ENCODE measurements around the gene PCDH7.

Gene PCDH7

DNA sequence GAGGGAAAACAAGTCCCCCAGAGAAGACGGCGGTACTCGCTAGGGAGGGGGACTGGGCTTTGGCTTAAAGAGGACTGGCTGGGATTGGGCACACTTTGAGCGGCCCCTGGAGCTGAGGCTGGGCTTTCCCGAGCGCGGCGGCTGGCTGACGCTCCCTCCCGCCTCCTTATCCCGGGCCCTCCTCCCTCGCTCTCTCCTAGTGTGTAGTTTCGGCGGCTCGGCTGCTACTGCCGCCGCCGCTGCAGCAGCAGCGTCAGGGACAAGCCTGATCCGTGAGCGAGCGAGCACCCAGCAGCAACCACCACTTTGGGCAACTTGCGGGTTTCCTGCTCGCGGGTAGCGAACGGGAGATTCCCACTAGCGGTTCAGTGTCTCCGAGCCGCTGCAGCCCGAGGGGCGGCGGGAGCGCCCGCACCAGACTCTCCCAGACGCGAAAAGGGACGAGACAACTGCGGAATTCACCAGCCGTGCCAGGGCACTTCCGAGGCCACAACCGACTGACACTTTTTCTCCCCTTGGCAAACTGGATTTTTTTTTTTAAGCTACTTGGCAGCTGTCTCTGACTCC, 632 bp upstream of the PCDH7 start:
- H3K27ac ChIP-seq (replicated peaks) = no peak overlapping the region
- H3K27me3 ChIP-seq (ENCODE audit: insufficient read depth, poor library complexity, severe bottlenecking) = peaks cover 57% of the 10 kb centered on the region
- DNase-seq (ENCODE audit: low read depth in 1 of 2, low spot score in 1 of 2) = no peak
- TF ChIP-seq POLR2AphosphoS5 (IDR thresholded peaks at IDR 0.05; ENCODE audit: low read depth) = no peak
- H3K4me3 ChIP-seq (replicated peaks; ENCODE audit: insufficient read depth, low read length) = peak overlapping the region; percentile 13

DNA sequence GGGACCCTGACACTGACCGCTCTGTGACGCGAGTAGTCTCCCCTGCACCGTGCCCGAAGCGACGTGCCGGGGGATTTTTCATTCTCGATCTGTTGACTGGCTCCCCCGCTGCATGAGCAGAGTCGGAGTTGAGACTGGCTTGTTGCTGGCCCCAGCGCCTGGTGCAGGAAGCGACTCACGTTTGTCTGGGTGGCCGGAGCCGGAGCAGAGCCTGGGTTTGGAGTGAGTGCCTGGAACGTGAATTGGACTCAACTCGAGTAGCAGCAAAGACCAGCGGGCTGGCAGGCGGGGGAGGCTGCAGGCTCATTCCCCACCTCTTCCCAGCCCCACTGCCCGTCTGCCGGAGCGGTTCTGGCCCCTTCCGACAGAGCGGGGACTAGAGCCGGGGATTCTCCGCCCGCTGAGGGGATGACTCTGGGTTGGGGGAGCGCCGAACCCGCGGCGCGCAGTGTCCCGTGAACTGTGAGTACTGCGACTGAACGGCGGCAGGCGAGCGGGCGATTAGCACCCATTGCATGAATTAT, 554 bp downstream of the PCDH7 start:
- H3K27ac ChIP-seq (replicated peaks) = no peak overlapping the region
- DNase-seq (ENCODE audit: low read depth in 1 of 2, low spot score in 1 of 2) = no peak
- no peak overlapping the region for H3K4me3 ChIP-seq (replicated peaks; ENCODE audit: insufficient read depth, low read length)
- peaks cover 57% of the 10 kb centered on the region for H3K27me3 ChIP-seq (ENCODE audit: insufficient read depth, poor library complexity, severe bottlenecking)
- TF ChIP-seq POLR2AphosphoS5 (IDR thresholded peaks at IDR 0.05; ENCODE audit: low read depth) = no peak
- TF ChIP-seq, protein P1, sequence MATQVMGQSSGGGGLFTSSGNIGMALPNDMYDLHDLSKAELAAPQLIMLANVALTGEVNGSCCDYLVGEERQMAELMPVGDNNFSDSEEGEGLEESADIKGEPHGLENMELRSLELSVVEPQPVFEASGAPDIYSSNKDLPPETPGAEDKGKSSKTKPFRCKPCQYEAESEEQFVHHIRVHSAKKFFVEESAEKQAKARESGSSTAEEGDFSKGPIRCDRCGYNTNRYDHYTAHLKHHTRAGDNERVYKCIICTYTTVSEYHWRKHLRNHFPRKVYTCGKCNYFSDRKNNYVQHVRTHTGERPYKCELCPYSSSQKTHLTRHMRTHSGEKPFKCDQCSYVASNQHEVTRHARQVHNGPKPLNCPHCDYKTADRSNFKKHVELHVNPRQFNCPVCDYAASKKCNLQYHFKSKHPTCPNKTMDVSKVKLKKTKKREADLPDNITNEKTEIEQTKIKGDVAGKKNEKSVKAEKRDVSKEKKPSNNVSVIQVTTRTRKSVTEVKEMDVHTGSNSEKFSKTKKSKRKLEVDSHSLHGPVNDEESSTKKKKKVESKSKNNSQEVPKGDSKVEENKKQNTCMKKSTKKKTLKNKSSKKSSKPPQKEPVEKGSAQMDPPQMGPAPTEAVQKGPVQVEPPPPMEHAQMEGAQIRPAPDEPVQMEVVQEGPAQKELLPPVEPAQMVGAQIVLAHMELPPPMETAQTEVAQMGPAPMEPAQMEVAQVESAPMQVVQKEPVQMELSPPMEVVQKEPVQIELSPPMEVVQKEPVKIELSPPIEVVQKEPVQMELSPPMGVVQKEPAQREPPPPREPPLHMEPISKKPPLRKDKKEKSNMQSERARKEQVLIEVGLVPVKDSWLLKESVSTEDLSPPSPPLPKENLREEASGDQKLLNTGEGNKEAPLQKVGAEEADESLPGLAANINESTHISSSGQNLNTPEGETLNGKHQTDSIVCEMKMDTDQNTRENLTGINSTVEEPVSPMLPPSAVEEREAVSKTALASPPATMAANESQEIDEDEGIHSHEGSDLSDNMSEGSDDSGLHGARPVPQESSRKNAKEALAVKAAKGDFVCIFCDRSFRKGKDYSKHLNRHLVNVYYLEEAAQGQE (IDR thresholded peaks at IDR 0.05; ENCODE audit: insufficient replicate concordance, low read depth) = no peak
- TF ChIP-seq SPI1 (IDR thresholded peaks at IDR 0.05; ENCODE audit: borderline replicate concordance, low read depth) = no peak
- TF ChIP-seq, protein P2, sequence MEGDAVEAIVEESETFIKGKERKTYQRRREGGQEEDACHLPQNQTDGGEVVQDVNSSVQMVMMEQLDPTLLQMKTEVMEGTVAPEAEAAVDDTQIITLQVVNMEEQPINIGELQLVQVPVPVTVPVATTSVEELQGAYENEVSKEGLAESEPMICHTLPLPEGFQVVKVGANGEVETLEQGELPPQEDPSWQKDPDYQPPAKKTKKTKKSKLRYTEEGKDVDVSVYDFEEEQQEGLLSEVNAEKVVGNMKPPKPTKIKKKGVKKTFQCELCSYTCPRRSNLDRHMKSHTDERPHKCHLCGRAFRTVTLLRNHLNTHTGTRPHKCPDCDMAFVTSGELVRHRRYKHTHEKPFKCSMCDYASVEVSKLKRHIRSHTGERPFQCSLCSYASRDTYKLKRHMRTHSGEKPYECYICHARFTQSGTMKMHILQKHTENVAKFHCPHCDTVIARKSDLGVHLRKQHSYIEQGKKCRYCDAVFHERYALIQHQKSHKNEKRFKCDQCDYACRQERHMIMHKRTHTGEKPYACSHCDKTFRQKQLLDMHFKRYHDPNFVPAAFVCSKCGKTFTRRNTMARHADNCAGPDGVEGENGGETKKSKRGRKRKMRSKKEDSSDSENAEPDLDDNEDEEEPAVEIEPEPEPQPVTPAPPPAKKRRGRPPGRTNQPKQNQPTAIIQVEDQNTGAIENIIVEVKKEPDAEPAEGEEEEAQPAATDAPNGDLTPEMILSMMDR (IDR thresholded peaks at IDR 0.05; ENCODE audit: insufficient read depth, low read length) = no peak
- no peak for TF ChIP-seq GABPA (IDR thresholded peaks at IDR 0.05; ENCODE audit: low read depth)

DNA sequence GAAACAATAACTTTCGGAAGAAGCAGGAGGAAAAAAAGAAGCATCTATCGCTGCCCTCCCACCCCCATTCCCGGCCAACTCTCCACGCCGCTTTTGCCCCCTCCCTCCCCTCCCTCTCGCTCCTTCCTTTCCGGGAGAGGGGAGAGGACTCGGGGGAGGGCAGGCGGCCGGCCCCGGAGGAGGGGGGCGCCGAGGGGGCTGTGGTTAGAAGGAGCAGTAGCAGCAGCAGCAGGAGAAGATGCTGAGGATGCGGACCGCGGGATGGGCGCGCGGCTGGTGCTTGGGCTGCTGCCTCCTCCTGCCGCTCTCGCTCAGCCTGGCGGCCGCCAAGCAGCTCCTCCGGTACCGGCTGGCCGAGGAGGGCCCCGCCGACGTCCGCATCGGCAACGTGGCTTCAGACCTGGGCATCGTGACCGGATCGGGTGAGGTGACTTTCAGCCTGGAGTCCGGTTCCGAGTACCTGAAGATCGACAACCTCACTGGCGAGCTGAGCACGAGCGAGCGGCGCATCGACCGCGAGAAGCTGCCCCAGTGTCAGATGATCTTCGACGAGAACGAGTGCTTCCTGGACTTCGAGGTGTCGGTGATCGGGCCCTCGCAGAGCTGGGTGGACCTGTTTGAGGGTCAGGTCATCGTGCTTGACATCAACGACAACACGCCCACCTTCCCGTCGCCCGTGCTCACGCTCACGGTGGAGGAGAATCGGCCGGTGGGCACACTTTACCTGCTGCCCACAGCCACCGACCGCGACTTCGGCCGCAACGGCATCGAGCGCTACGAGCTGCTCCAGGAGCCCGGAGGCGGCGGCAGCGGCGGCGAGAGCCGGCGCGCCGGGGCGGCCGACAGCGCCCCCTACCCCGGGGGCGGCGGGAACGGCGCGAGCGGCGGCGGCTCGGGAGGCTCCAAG, 1.3 kb downstream of the PCDH7 start:
- Histone ChIP-seq H3K27ac (replicated peaks) (no peak overlapping the region), H3K4me3 (replicated peaks; ENCODE audit: insufficient read depth, low read length) (no peak overlapping the region), H3K27me3 (ENCODE audit: insufficient read depth, poor library complexity, severe bottlenecking) (peaks cover 56% of the 10 kb centered on the region)
- no peak for DNase-seq (ENCODE audit: low read depth in 1 of 2, low spot score in 1 of 2)
- TF ChIP-seq, protein P2 (IDR thresholded peaks at IDR 0.05; ENCODE audit: insufficient read depth, low read length) = no peak
- TF ChIP-seq, protein P1 (IDR thresholded peaks at IDR 0.05; ENCODE audit: insufficient replicate concordance, low read depth) = no peak
- TF ChIP-seq POLR2AphosphoS5 (IDR thresholded peaks at IDR 0.05; ENCODE audit: low read depth) (no peak), SPI1 (IDR thresholded peaks at IDR 0.05; ENCODE audit: borderline replicate concordance, low read depth) (no peak), GABPA (IDR thresholded peaks at IDR 0.05; ENCODE audit: low read depth) (no peak)

DNA sequence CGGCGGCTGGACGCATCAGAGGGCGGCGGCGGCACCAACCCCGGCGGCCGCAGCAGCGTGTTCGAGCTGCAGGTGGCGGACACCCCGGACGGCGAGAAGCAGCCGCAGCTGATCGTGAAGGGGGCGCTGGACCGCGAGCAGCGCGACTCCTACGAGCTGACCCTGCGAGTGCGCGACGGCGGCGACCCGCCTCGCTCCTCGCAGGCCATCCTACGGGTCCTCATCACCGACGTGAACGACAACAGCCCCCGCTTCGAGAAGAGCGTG, 1.9 kb downstream of the PCDH7 start:
- peaks cover 53% of the 10 kb centered on the region for H3K27me3 ChIP-seq (ENCODE audit: insufficient read depth, poor library complexity, severe bottlenecking)
- no peak overlapping the region for H3K27ac ChIP-seq (replicated peaks)
- TF ChIP-seq, protein P1 (IDR thresholded peaks at IDR 0.05; ENCODE audit: insufficient replicate concordance, low read depth) = no peak
- TF ChIP-seq SPI1 (IDR thresholded peaks at IDR 0.05; ENCODE audit: borderline replicate concordance, low read depth) = no peak
- TF ChIP-seq GABPA (IDR thresholded peaks at IDR 0.05; ENCODE audit: low read depth) = no peak
- DNase-seq (ENCODE audit: low read depth in 1 of 2, low spot score in 1 of 2) = no peak
- H3K4me3 ChIP-seq (replicated peaks; ENCODE audit: insufficient read depth, low read length) = no peak overlapping the region

Measured in HL-60 (cell line).